Endothelial cell of umbilical vein (primary cell): ENCODE data around the gene C9orf152. TPM values are rescaled to one million over a fixed set of nuclear protein-coding genes. Genes with fewer than 3 reads are reported as not detected.

Experiments
- BruUV-seq: library from RNA; stranded (reverse); fragments of 400-500 nt; replicated peaks from 2 replicates; lab custom pipeline; 2021; lab: Mats Ljungman, UMichigan
- CTCF ChIA-PET: fragments of 300-600, 350-600 bp; sonication (Branson Sonifier 250); formaldehyde crosslinking; loops from one replicate; lab custom pipeline; 2021; ENCODE audit warnings: antibody characterized with exemption, inconsistent platforms; lab: Charles Lee
- POLR2A ChIA-PET: fragments of 300-600, 350-600 bp; sonication (Branson Sonifier 250); formaldehyde crosslinking; loops from one replicate; lab custom pipeline; 2021; ENCODE audit warnings: antibody characterized with exemption, inconsistent platforms; lab: Charles Lee
- DNase-seq: peaks from one replicate; pipeline ENCODE4 v3.0.0-alpha.2; 2011; ENCODE audit warnings: low read depth, low spot score
- FAIRE-seq: peaks from 2 replicates; lab custom pipeline; 2011; peaks lifted over from hg19 to GRCh38; lab: Jason Lieb, UNC
- H2AFZ ChIP-seq: 2 replicates; pipeline ENCODE4 v1.6.0; 2012; ENCODE audit warnings: low read depth, low read length, control low read depth, inconsistent platforms
- H3K27ac ChIP-seq: 2 replicates; pipeline ENCODE4 v1.5.1; 2011; ENCODE audit warnings: low read depth, mild to moderate bottlenecking, control low read depth, low read length, moderate library complexity; ENCODE audit not compliant: insufficient read depth
- H3K27me3 ChIP-seq, 2 experiments: 2 replicates each; pipeline versions ENCODE4 v1.6.0 to v1.6.1; 2011; ENCODE audit warnings: low read length in 2 of 2, mixed read lengths in 1 of 2; ENCODE audit not compliant: control insufficient read depth in 2 of 2, insufficient read depth in 2 of 2
- H3K36me3 ChIP-seq, 2 experiments: 2 replicates in 1 of 2; 3 replicates in 1 of 2; pipeline ENCODE4 v1.5.1; 2011; ENCODE audit warnings: low read length in 2 of 2, mild to moderate bottlenecking in 1 of 2, moderate library complexity in 1 of 2; ENCODE audit not compliant: control insufficient read depth in 2 of 2, insufficient read depth in 2 of 2; ENCODE audit errors: extremely low read depth in 1 of 2
- H3K4me1 ChIP-seq: 3 replicates; pipeline ENCODE4 v1.5.1; 2011; ENCODE audit warnings: mild to moderate bottlenecking, low read length; ENCODE audit not compliant: control insufficient read depth, insufficient read depth; ENCODE audit errors: extremely low read depth
- H3K4me2 ChIP-seq: 2 replicates; pipeline ENCODE4 v1.6.1; 2011; ENCODE audit warnings: low read length, control low read depth, mixed read lengths; ENCODE audit not compliant: insufficient read depth
- H3K4me3 ChIP-seq, 3 experiments: fragments of 200-600 bp in 1 of 3; sonication (generic), shearing (Covaris generic) in 1 of 3; replicated peaks in 1 of 3; 2 replicates each; pipeline ENCODE4 v1.5.1; 2011 to 2016; ENCODE audit warnings: control low read depth in 3 of 3, low read length in 3 of 3, mild to moderate bottlenecking in 2 of 3, inconsistent platforms in 1 of 3, low read depth in 1 of 3, moderate library complexity in 1 of 3; ENCODE audit not compliant: insufficient read depth in 1 of 3
- H3K79me2 ChIP-seq: 2 replicates; pipeline ENCODE4 v1.6.0; 2012; ENCODE audit warnings: low read length, inconsistent platforms; ENCODE audit not compliant: control insufficient read depth, insufficient read depth
- H3K9ac ChIP-seq: replicated peaks from 2 replicates; pipeline ENCODE3; 2011; ENCODE audit warnings: low read length, control low read depth; ENCODE audit not compliant: insufficient read depth; ENCODE audit errors: extremely low read depth
- H3K9me1 ChIP-seq: replicated peaks from 3 replicates; pipeline ENCODE4 v1.6.0; 2011; ENCODE audit warnings: mild to moderate bottlenecking, low read length; ENCODE audit not compliant: control insufficient read depth, insufficient read depth; ENCODE audit errors: extremely low read depth
- H3K9me3 ChIP-seq: replicated peaks from 2 replicates; pipeline ENCODE4 v1.5.1; 2012; ENCODE audit warnings: low read length, inconsistent platforms; ENCODE audit not compliant: control insufficient read depth, insufficient read depth
- H4K20me1 ChIP-seq: replicated peaks from 2 replicates; pipeline ENCODE3; 2011; ENCODE audit warnings: mild to moderate bottlenecking, low read length; ENCODE audit not compliant: control insufficient read depth, insufficient read depth; ENCODE audit errors: extremely low read depth
- CTCF ChIP-seq, 2 donors: IDR thresholded peaks; 1 replicate in 1 of 2; 2 replicates in 1 of 2; pipeline ENCODE4 v1.5.1; 2011; ENCODE audit warnings: low read length in 2 of 2, mild to moderate bottlenecking in 2 of 2, moderate library complexity in 2 of 2, control low read depth in 1 of 2, inconsistent platforms in 1 of 2, low read depth in 1 of 2; ENCODE audit not compliant: insufficient read depth in 1 of 2; ENCODE audit errors: extremely low read depth in 1 of 2
- EZH2 ChIP-seq: IDR thresholded peaks from 2 replicates; pipeline ENCODE4 v1.6.1; 2012; ENCODE audit warnings: borderline replicate concordance, low read depth, mild to moderate bottlenecking, moderate library complexity, low read length, inconsistent platforms; ENCODE audit not compliant: severe bottlenecking
- FOS ChIP-seq: IDR thresholded peaks from 2 replicates; pipeline ENCODE4 v1.6.1; 2011; ENCODE audit warnings: mild to moderate bottlenecking, low read length, moderate library complexity, borderline replicate concordance; ENCODE audit not compliant: insufficient read depth
- GATA2 ChIP-seq: IDR thresholded peaks from 2 replicates; pipeline ENCODE4 v1.7.0; 2011; ENCODE audit warnings: low read depth, mild to moderate bottlenecking, moderate library complexity, mixed read lengths, low read length; ENCODE audit not compliant: insufficient read length, insufficient read depth
- JUN ChIP-seq: IDR thresholded peaks from 2 replicates; pipeline ENCODE4 v1.6.1; 2011; ENCODE audit warnings: borderline replicate concordance, low read depth; ENCODE audit not compliant: insufficient read length, insufficient read depth
- MAX ChIP-seq: IDR thresholded peaks from 2 replicates; pipeline ENCODE4 v1.6.1; 2011; ENCODE audit not compliant: insufficient read depth, insufficient read length
- MYC ChIP-seq: IDR thresholded peaks from one replicate; pipeline ENCODE4 v1.6.1; 2011; ENCODE audit warnings: mild to moderate bottlenecking, low read depth, low read length
- POLR2A ChIP-seq: IDR thresholded peaks from 2 replicates; pipeline ENCODE4 v1.6.1; 2012; ENCODE audit warnings: low read depth, mild to moderate bottlenecking, control low read depth, low read length
- POLR2AphosphoS5 ChIP-seq: IDR thresholded peaks from 2 replicates; pipeline ENCODE4 v1.6.1; 2012; ENCODE audit warnings: low read depth, mild to moderate bottlenecking, control low read depth, low read length, moderate library complexity; ENCODE audit not compliant: insufficient read depth
- dilution Hi-C: fragments of 300-500 bp; cut with MboI; formaldehyde crosslinking; loops from one replicate; pipeline ENCODE4 v1.15.0; 2019; ENCODE audit warnings: low sequenced_read_pairs; ENCODE audit not compliant: extremely low pct_ligation_motif_present
- intact Hi-C: fragments of 100-400 bp; cut with micrococcal nuclease; formaldehyde crosslinking; loops from one replicate; pipeline ENCODE4 v1.10.0; 2022
- polyA plus RNA-seq, 4 experiments: library from polyadenylated mRNA; depleted of rRNA in 3 of 4; stranded (reverse) in 3 of 4; unstranded in 1 of 4; fragments of >200 nt; gene quantifications; 2 replicates each; pipeline versions ENCODE4 v1.2.1 to v1.2.3, GENCODE V29; 2011 to 2012; ENCODE audit warnings: missing spikeins in 1 of 4
- total RNA-seq: library from RNA; stranded (reverse); gene quantifications from 2 replicates; pipeline ENCODE4 v1.2.3, GENCODE V29; 2021

Gene C9orf152
- total and polyA plus RNA-seq, 2 donors (not counting 3 experiments of a cell fraction or from before 2014, with no cell fraction given) = not detected

GRCh38 chr9:110153431-110153830, 54.5 kb downstream of the C9orf152 start:
- Histone ChIP-seq H3K36me3 (peaks cover 4 to 6% of the 10 kb centered on the region in 2 experiments), H3K9ac (no peak overlapping the region), H3K27ac (no peak overlapping the region), H2AFZ (no peak overlapping the region), H3K4me3 (no peak overlapping the region), H3K4me1 (peaks cover 8% of the 10 kb centered on the region), H3K9me3 (no peaks in the 10 kb centered on the region), H3K4me2 (no peak overlapping the region), H3K9me1 (no peaks in the 10 kb centered on the region), H3K27me3 (no peaks in the 10 kb centered on the region), H3K79me2 (peaks cover 99% of the 10 kb centered on the region), H4K20me1 (peaks cover 5% of the 10 kb centered on the region)
- ChIA-PET POLR2A (no interaction called here), CTCF (interaction anchor here (1.3 to 9.3 kb wide), 6 partner anchors 9 to 294 kb away, joined by 4 to 117 read pairs (median 14); no protein-coding TSS in a partner anchor)
- dilution Hi-C loops = loop anchor here (25.0 kb wide), 1 partner anchor 241 kb away; no protein-coding TSS in a partner anchor
- TF ChIP-seq MYC (no peak), POLR2A (no peak), GATA2 (no peak), MAX (no peak), EZH2 (no peak), CTCF (IDR thresholded peaks at IDR 0.05; ENCODE audit: extremely low read depth in 1 of 2, insufficient read depth in 1 of 2, low read depth in 1 of 2, low read length in 2 of 2) (no peak), FOS (no peak), JUN (no peak), POLR2AphosphoS5 (no peak)
- no TSS peak for BruUV-seq
- intact Hi-C loops = loop anchor here (1.0 to 2.0 kb wide), 7 partner anchors 95 to 335 kb away; no protein-coding TSS in a partner anchor
- FAIRE-seq = no peak
- no peak for DNase-seq
